Panc1 (cell line): Measurements from ENCODE around the gene B9D1. TPM values are rescaled to one million over a fixed set of nuclear protein-coding genes. Genes with fewer than 3 reads are reported as not detected.

ENCODE experiments used
- ATAC-seq: fragments of 200-7000 bp; cut with Tn5 transposase; 2 replicates; pipeline ENCODE4 v1.9.1; 2020; ENCODE audit warnings: mild to moderate bottlenecking, moderate library complexity
- BruUV-seq: library from RNA; stranded (reverse); fragments of 400-500 nt; replicated peaks from 2 replicates; lab custom pipeline; 2021; lab: Mats Ljungman, UMichigan
- CTCF ChIA-PET: fragments of 300-600 bp; sonication (Branson Sonifier 250); formaldehyde crosslinking; loops from one replicate; lab custom pipeline; 2022; ENCODE audit warnings: antibody characterized with exemption; lab: Charles Lee
- POLR2A ChIA-PET: fragments of 300-600 bp; sonication (Branson Sonifier 250); formaldehyde crosslinking; loops from one replicate; lab custom pipeline; 2022; ENCODE audit warnings: antibody characterized with exemption; lab: Charles Lee
- DNase-seq: peaks from one replicate; pipeline ENCODE4 v3.0.0-alpha.2; 2010; ENCODE audit warnings: low read depth, low spot score
- H3K27ac ChIP-seq: 2 replicates; pipeline ENCODE4 v1.5.1; 2011; ENCODE audit warnings: mild to moderate bottlenecking, low read length, inconsistent platforms
- H3K27me3 ChIP-seq: fragments of 200-500 bp; sonication (Bioruptor generic); 2 replicates; pipeline ENCODE4 v1.6.0; 2014; ENCODE audit warnings: low read length, inconsistent platforms; ENCODE audit not compliant: control insufficient read depth, insufficient read depth
- H3K36me3 ChIP-seq: fragments of 200-500 bp; sonication (Bioruptor generic); 2 replicates; pipeline ENCODE4 v1.5.1; 2014; ENCODE audit warnings: inconsistent platforms, mild to moderate bottlenecking, low read length, moderate library complexity; ENCODE audit not compliant: control insufficient read depth, insufficient read depth
- H3K4me1 ChIP-seq: 2 replicates; pipeline ENCODE4 v1.5.1; 2011; ENCODE audit warnings: inconsistent platforms, mild to moderate bottlenecking, low read length, moderate library complexity; ENCODE audit not compliant: control insufficient read depth, insufficient read depth
- H3K4me3 ChIP-seq, 2 experiments: 2 replicates each; pipeline ENCODE4 v1.5.1; 2011 to 2012; ENCODE audit warnings: low read depth in 2 of 2, low read length in 2 of 2, mild to moderate bottlenecking in 2 of 2, inconsistent platforms in 1 of 2, moderate library complexity in 1 of 2
- H3K9me3 ChIP-seq: fragments of 200-500 bp; sonication (Bioruptor generic); 2 replicates; pipeline ENCODE4 v1.5.1; 2014; ENCODE audit warnings: low read depth, mild to moderate bottlenecking, inconsistent platforms, low read length, moderate library complexity; ENCODE audit not compliant: control insufficient read depth, insufficient read depth
- CTCF ChIP-seq: fragments of 450-650 bp; IDR thresholded peaks from 2 replicates; pipeline ENCODE4 v1.5.1; 2017; ENCODE audit warnings: mild to moderate bottlenecking
- POLR2AphosphoS5 ChIP-seq: IDR thresholded peaks from 2 replicates; pipeline ENCODE4 v1.6.1; 2012; ENCODE audit warnings: mild to moderate bottlenecking, low read depth, low read length, moderate library complexity
- REST ChIP-seq, 2 experiments: IDR thresholded peaks; 2 replicates each; pipeline ENCODE4 v1.6.1; 2011 to 2012; ENCODE audit warnings: low read depth in 2 of 2, control low read depth in 1 of 2, low read length in 1 of 2, mild to moderate bottlenecking in 1 of 2, moderate library complexity in 1 of 2; ENCODE audit not compliant: insufficient read depth in 1 of 2
- SIN3A ChIP-seq: IDR thresholded peaks from 2 replicates; pipeline ENCODE4 v1.6.1; 2012; ENCODE audit warnings: low read depth, mild to moderate bottlenecking, low read length, moderate library complexity, borderline replicate concordance; ENCODE audit not compliant: insufficient read depth
- TCF7L2 ChIP-seq: IDR thresholded peaks from 2 replicates; pipeline ENCODE4 v1.6.1; 2011; ENCODE audit warnings: mild to moderate bottlenecking, low read depth, low read length, inconsistent platforms
- in situ Hi-C: cut with HindIII; loops from 2 replicates; pipeline ENCODE4 v1.10.0; 2016; ENCODE audit warnings: low sequenced_read_pairs, low pct_unique_long_range_greater_than_20kb
- intact Hi-C: fragments of 100-400 bp; cut with micrococcal nuclease; formaldehyde crosslinking; loops from one replicate; pipeline ENCODE4 v1.10.0; 2022; ENCODE audit not compliant: unreplicated experiment
- total RNA-seq: library from RNA; stranded (reverse); gene quantifications from one replicate; pipeline ENCODE4 v1.2.1, GENCODE V29; 2021; ENCODE audit not compliant: unreplicated experiment

B9D1 gene
- total RNA-seq, 1 experiment from 2014 or later: 19.1 TPM

GRCh38 chr17:19384723-19385391 is 22.3 kb upstream of the B9D1 start:
- in situ Hi-C loops: no loop called here
- Histone ChIP-seq H3K4me3 (no peak overlapping the region), H3K4me1 (peaks cover 12% of the 10 kb centered on the region), H3K9me3 (no peaks in the 10 kb centered on the region), H3K27ac (no peak overlapping the region), H3K27me3 (no peaks in the 10 kb centered on the region), H3K36me3 (no peaks in the 10 kb centered on the region; the same call in 1 of the 2 replicates)
- ATAC-seq: no peak
- TF ChIP-seq CTCF (no peak), TCF7L2 (no peak), POLR2AphosphoS5 (no peak), REST (IDR thresholded peaks at IDR 0.05; ENCODE audit: insufficient read depth in 1 of 2, low read depth in 2 of 2, low read length in 1 of 2) (no peak), SIN3A (no peak)
- POLR2A ChIA-PET: no interaction called here
- CTCF ChIA-PET: interaction anchor here (0.5 kb wide), 1 partner anchor 29 kb away, joined by 3 read pairs; no protein-coding TSS in a partner anchor
- no TSS peak for BruUV-seq
- intact Hi-C loops: no loop called here
- DNase-seq: no peak

DNA sequence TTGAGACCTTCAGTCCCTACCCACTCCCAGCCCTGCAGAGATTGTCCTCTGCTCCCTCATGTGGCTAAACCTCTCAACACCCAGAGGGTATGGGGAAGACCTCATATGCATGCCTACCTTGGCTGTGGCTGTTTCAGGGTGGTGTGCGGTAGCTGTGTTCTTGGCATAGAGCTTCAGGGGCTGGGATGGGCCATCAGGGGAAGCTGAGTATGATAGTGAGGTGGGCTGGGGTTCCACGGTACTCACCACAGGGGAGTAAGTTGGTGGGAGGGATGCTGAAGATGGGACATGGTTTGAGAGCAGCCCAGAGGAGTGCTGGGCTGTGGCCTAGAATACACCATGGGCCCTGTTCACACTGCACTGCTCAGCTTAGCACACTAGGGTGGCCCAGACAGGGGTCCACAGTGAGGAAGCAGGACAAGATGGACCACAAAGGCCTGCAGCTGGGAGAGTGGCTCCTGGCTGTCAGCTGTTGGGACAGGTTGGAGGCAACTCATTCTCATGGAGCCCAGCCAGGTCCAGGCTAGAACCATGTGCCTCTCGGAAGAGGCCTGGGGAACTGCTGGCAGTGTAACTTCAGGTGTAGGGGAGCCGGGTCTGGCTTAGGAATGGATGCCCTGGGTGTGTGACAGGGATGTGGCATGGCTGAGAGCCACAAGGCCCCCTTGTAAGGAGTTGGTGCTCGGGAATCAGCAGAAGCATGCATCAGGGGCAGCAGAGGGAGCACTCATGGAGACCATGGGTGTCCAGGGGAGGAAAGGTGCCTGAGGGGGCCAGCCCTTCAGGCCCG is 21.4 kb upstream of the B9D1 start:
- Histone ChIP-seq H3K4me1 (peaks cover 12% of the 10 kb centered on the region), H3K9me3 (no peaks in the 10 kb centered on the region), H3K36me3 (no peaks in the 10 kb centered on the region; the same call in none of the 2 replicates), H3K4me3 (no peak overlapping the region), H3K27me3 (no peaks in the 10 kb centered on the region), H3K27ac (no peak overlapping the region)
- in situ Hi-C loops: no loop called here
- no TSS peak for BruUV-seq
- DNase-seq: no peak
- POLR2A ChIA-PET: no interaction called here
- intact Hi-C loops: no loop called here
- CTCF ChIA-PET: no interaction called here
- no peak for TF ChIP-seq TCF7L2
- no peak for TF ChIP-seq SIN3A
- TF ChIP-seq REST (IDR thresholded peaks at IDR 0.05; ENCODE audit: insufficient read depth in 1 of 2, low read depth in 2 of 2, low read length in 1 of 2): no peak
- TF ChIP-seq POLR2AphosphoS5: no peak
- no peak for TF ChIP-seq CTCF
- ATAC-seq: no peak
